Astrocyte (in vitro differentiated cells and primary cell): ENCODE results near the gene RFTN1.

Experiments
- CTCF ChIP-seq: IDR thresholded peaks from 2 replicates; pipeline ENCODE4 v1.5.1; 2011; ENCODE audit warnings: low read depth, mild to moderate bottlenecking, inconsistent platforms, low read length, moderate library complexity; ENCODE audit not compliant: insufficient read depth
- EZH2 ChIP-seq: IDR thresholded peaks from 2 replicates; pipeline ENCODE4 v1.6.1; 2012; ENCODE audit warnings: mild to moderate bottlenecking, low read length, inconsistent platforms; ENCODE audit not compliant: insufficient read depth

GRCh38 chr3:16325850-16326249 lies 187.6 kb downstream of the RFTN1 start:
- no peak for TF ChIP-seq CTCF
- TF ChIP-seq EZH2: no peak
